A549 (cell line): Measurements from ENCODE around the gene VAPB. TPM values are rescaled to one million over a fixed set of nuclear protein-coding genes. Genes with fewer than 3 reads are reported as not detected.

Experiments
- ATAC-seq, 2 experiments: fragments of 200-7000 bp in 1 of 2; fragments of >200 bp in 1 of 2; cut with Nextera tagmentation in 1 of 2; cut with Tn5 transposase in 1 of 2; 3 replicates each; pipeline versions ENCODE4 v1.8.0 to v1.9.1; 2018 to 2020; ENCODE audit warnings: mild to moderate bottlenecking in 1 of 2, moderate library complexity in 1 of 2
- CTCF ChIA-PET: fragments of 300-600 bp; sonication (Branson Sonifier 250); formaldehyde crosslinking; extraction: SDS; loops from one replicate; lab custom pipeline; 2021; ENCODE audit warnings: antibody characterized with exemption, inconsistent platforms; lab: Yijun Ruan, JAX
- POLR2A ChIA-PET: fragments of 350-600 bp; formaldehyde crosslinking; extraction: SDS; loops from one replicate; lab custom pipeline; 2021; ENCODE audit warnings: antibody characterized with exemption, inconsistent platforms; lab: Yijun Ruan, JAX
- DNase-seq, 2 experiments: peaks; one replicate each; pipeline versions ENCODE4 v3.0.0 to v3.0.0-alpha.2; 2011 to 2016; ENCODE audit warnings: low read depth in 1 of 2, low spot score in 1 of 2
- FAIRE-seq: peaks from 2 replicates; lab custom pipeline; 2011; peaks lifted over from hg19 to GRCh38; lab: Jason Lieb, UNC
- H3K27ac ChIP-seq, 2 experiments: fragments of >200 bp; sonication (Bioruptor Twin); formaldehyde crosslinking; 3 replicates each; pipeline ENCODE4 v1.5.1; 2016 to 2017
- H3K4me1 ChIP-seq: fragments of >200 bp; sonication (Bioruptor Twin); formaldehyde crosslinking; 3 replicates; pipeline ENCODE4 v1.6.1; 2016
- H3K4me2 ChIP-seq: fragments of >200 bp; sonication (Bioruptor Twin); formaldehyde crosslinking; 3 replicates; pipeline ENCODE4 v1.6.1; 2016
- H3K4me3 ChIP-seq: fragments of >200 bp; sonication (Bioruptor Twin); formaldehyde crosslinking; 3 replicates; pipeline ENCODE4 v1.5.1; 2016
- H3K9me3 ChIP-seq: fragments of >200 bp; sonication (Bioruptor Twin); formaldehyde crosslinking; 3 replicates; pipeline ENCODE4 v1.6.1; 2016
- CBX2 ChIP-seq: fragments of 200-600 bp; sonication (generic); IDR thresholded peaks from 2 replicates; pipeline ENCODE4 v1.6.1; 2016; ENCODE audit warnings: low read depth, mild to moderate bottlenecking, borderline replicate concordance
- CHD4 ChIP-seq: fragments of 200-600 bp; sonication (generic); IDR thresholded peaks from 2 replicates; pipeline ENCODE4 v1.6.1; 2016; ENCODE audit warnings: antibody characterized with exemption, mild to moderate bottlenecking, borderline replicate concordance
- HEYL ChIP-seq: fragments of 250-450 bp; sonication (Bioruptor Pico); IDR thresholded peaks from 2 replicates; pipeline ENCODE4 v1.8.0; 2021; ENCODE audit warnings: mild to moderate bottlenecking, moderate library complexity
- JUN ChIP-seq, 2 experiments: fragments of >200 bp; sonication (Bioruptor Twin); formaldehyde crosslinking; IDR thresholded peaks; 2 replicates in 1 of 2; 3 replicates in 1 of 2; pipeline ENCODE4 v1.6.1; 2016 to 2017
- KDM1A ChIP-seq: fragments of 200-600 bp; sonication (generic); IDR thresholded peaks from 2 replicates; pipeline ENCODE4 v1.6.1; 2016; ENCODE audit warnings: low read depth, mild to moderate bottlenecking
- KDM5A ChIP-seq: fragments of 200-600 bp; sonication (generic); IDR thresholded peaks from 2 replicates; pipeline ENCODE4 v1.6.1; 2016; ENCODE audit warnings: antibody characterized with exemption, mild to moderate bottlenecking
- NR3C1 ChIP-seq: fragments of >200 bp; sonication (Bioruptor Twin); formaldehyde crosslinking; IDR thresholded peaks from 3 replicates; pipeline ENCODE4 v1.6.1; 2017
- POLR2A ChIP-seq: IDR thresholded peaks from 2 replicates; pipeline ENCODE4 v1.6.1; 2012; ENCODE audit warnings: mild to moderate bottlenecking, low read length
- RCOR1 ChIP-seq: fragments of 150-350 bp; IDR thresholded peaks from 2 replicates; pipeline ENCODE4 v1.6.1; 2014; ENCODE audit warnings: antibody characterized with exemption, low read length, low read depth
- SREBF2 ChIP-seq: fragments of 450-650 bp; IDR thresholded peaks from 2 replicates; pipeline ENCODE4 v1.6.1; 2014; ENCODE audit warnings: mild to moderate bottlenecking, moderate library complexity
- TFCP2L1 ChIP-seq: fragments of 250-450 bp; sonication (Bioruptor Pico); IDR thresholded peaks from 2 replicates; pipeline ENCODE4 v1.5.0; 2021; ENCODE audit warnings: mild to moderate bottlenecking
- ZNF302 ChIP-seq: fragments of 250-450 bp; sonication (Bioruptor Pico); IDR thresholded peaks from 2 replicates; pipeline ENCODE4 v1.9.0; 2021; ENCODE audit warnings: inconsistent platforms, mild to moderate bottlenecking, moderate library complexity
- ZSCAN20 ChIP-seq: fragments of 250-450 bp; sonication (Bioruptor Pico); IDR thresholded peaks from 2 replicates; pipeline ENCODE4 v1.8.0; 2022; ENCODE audit warnings: mild to moderate bottlenecking, moderate library complexity
- WGBS: methylation state at CpG from one replicate; pipeline ENCODE4 v1.1.6; 2017; ENCODE audit errors: missing lambda C conversion rate; 5-methylcytosine and 5-hydroxymethylcytosine counted together
- polyA plus RNA-seq, 4 experiments: library from polyadenylated mRNA; depleted of rRNA in 3 of 4; stranded (reverse); fragments of >200 nt; fragmentation: RNase III in 1 of 4; extraction: RNeasy Plus Mini Kit Qiagen cat#74134 plus additional on column Dnase treatment in 1 of 4; gene quantifications; 2 replicates in 3 of 4; 3 replicates in 1 of 4; pipeline ENCODE4 v1.2.3, GENCODE V29; 2011 to 2017
- TF ChIP-seq, protein P1 (sequence below): fragments of 450-650 bp; IDR thresholded peaks from 2 replicates; pipeline ENCODE4 v1.6.1; 2014; ENCODE audit warnings: antibody characterized with exemption
- TF ChIP-seq, protein P2 (sequence below): fragments of 250-450 bp; sonication (Bioruptor Pico); IDR thresholded peaks from 2 replicates; pipeline ENCODE4 v1.5.0; 2021; ENCODE audit warnings: mild to moderate bottlenecking, moderate library complexity, borderline replicate concordance
- TF ChIP-seq, protein P3 (sequence below): IDR thresholded peaks from 2 replicates; pipeline ENCODE4 v1.6.1; 2012
- TF ChIP-seq, protein P4 (sequence below): IDR thresholded peaks from 2 replicates; pipeline ENCODE4 v1.6.1; 2012

Gene VAPB
- polyA plus RNA-seq, 2 of the 4 experiments (the other 2 are of a cell fraction): 43.8 to 44.0 TPM

DNA sequence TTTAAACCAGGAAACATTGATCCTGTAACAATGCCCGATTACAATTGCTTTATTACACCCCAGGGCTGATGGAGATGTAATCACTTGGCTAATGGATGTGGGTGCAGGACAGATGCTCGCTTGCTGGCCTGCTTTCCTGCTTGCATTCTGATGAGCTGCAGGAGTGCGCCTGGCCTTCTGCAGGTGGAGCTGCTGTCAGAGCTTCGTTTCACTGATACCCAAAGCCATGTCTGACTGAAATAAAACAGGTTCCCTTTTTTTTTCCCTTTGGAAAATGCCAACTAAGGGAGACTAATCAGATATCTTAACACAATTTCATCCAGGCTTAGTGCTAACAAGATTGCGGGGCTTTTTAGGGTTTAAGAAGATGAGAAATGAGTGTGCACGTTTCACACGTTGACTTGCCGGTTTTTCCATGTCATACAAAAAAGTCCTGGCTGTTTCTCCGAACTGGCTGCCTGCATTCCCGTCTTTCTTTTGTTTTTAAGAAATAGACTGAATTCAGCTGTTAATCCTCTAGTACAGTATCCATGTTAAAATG, 60.7 kb downstream of the VAPB start:
- 92% methylated on average over 10 of the region's 10 CpGs for WGBS
- no peak overlapping the region for H3K27ac ChIP-seq
- TF ChIP-seq TFCP2L1 (CRISPR knock-in tag) (no peak), ZNF302 (no peak), KDM5A (no peak), KDM1A (no peak), SREBF2 (no peak)
- TF ChIP-seq, protein P1, sequence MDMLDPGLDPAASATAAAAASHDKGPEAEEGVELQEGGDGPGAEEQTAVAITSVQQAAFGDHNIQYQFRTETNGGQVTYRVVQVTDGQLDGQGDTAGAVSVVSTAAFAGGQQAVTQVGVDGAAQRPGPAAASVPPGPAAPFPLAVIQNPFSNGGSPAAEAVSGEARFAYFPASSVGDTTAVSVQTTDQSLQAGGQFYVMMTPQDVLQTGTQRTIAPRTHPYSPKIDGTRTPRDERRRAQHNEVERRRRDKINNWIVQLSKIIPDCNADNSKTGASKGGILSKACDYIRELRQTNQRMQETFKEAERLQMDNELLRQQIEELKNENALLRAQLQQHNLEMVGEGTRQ: no peak
- TF ChIP-seq, protein P2, sequence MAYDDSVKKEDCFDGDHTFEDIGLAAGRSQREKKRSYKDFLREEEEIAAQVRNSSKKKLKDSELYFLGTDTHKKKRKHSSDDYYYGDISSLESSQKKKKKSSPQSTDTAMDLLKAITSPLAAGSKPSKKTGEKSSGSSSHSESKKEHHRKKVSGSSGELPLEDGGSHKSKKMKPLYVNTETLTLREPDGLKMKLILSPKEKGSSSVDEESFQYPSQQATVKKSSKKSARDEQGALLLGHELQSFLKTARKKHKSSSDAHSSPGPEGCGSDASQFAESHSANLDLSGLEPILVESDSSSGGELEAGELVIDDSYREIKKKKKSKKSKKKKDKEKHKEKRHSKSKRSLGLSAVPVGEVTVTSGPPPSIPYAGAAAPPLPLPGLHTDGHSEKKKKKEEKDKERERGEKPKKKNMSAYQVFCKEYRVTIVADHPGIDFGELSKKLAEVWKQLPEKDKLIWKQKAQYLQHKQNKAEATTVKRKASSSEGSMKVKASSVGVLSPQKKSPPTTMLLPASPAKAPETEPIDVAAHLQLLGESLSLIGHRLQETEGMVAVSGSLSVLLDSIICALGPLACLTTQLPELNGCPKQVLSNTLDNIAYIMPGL (CRISPR knock-in tag): no peak
- no peak for FAIRE-seq
- H3K9me3 ChIP-seq: peaks cover 8% of the 10 kb centered on the region; the same call in 2 of the 3 replicates
- no peak overlapping the region for H3K4me2 ChIP-seq
- ATAC-seq: no peak
- ChIA-PET CTCF (interaction anchor here (0.7 to 4.5 kb wide), 3 partner anchors 9 to 203 kb away, joined by 3 to 33 read pairs (median 3); no protein-coding TSS in a partner anchor), POLR2A (no interaction called here)
- no peaks in the 10 kb centered on the region for H3K4me1 ChIP-seq
- no peak overlapping the region for H3K4me3 ChIP-seq
- DNase-seq: no peak

DNA sequence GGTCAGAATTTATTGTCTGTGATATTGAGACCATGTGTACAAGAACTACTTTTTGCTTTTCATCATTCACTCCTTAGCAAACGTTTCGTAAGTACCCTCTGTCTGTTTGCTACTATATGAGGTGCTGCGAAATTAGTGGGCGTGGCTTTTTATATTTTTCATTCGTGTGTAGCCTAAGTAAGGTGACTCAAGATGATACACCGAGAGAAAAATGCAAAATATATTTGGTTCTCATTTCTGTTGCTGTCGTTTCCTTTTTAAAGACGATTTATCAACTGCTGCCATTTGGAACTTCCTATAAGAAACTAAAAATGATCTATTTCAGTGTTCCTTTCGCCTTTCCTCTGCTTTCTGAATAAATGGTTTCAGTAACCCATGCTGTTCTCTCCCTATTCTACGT, 61.2 kb downstream of the VAPB start:
- no peak for ATAC-seq
- H3K4me1 ChIP-seq: no peaks in the 10 kb centered on the region
- TF ChIP-seq, protein P3, sequence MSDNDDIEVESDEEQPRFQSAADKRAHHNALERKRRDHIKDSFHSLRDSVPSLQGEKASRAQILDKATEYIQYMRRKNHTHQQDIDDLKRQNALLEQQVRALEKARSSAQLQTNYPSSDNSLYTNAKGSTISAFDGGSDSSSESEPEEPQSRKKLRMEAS: no peak
- TF ChIP-seq CBX2: no peak
- TF ChIP-seq NR3C1: no peak
- TF ChIP-seq ZSCAN20: no peak
- TF ChIP-seq JUN (IDR thresholded peaks at IDR 0.05): no peak
- TF ChIP-seq HEYL: no peak
- TF ChIP-seq, protein P4, sequence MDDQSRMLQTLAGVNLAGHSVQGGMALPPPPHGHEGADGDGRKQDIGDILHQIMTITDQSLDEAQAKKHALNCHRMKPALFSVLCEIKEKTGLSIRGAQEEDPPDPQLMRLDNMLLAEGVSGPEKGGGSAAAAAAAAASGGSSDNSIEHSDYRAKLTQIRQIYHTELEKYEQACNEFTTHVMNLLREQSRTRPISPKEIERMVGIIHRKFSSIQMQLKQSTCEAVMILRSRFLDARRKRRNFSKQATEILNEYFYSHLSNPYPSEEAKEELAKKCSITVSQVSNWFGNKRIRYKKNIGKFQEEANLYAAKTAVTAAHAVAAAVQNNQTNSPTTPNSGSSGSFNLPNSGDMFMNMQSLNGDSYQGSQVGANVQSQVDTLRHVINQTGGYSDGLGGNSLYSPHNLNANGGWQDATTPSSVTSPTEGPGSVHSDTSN: no peak
- TF ChIP-seq, protein P2 (CRISPR knock-in tag): no peak
- no peak for TF ChIP-seq RCOR1
- TF ChIP-seq SREBF2: no peak
- H3K9me3 ChIP-seq: peaks cover 12% of the 10 kb centered on the region; the same call in 2 of the 3 replicates
- no peak for DNase-seq
- no peak overlapping the region for H3K27ac ChIP-seq
- H3K4me3 ChIP-seq: no peak overlapping the region
- ChIA-PET CTCF (interaction anchor here (0.7 to 4.5 kb wide), 2 partner anchors 8 to 204 kb away, joined by 3 to 33 read pairs; no protein-coding TSS in a partner anchor), POLR2A (no interaction called here)
- FAIRE-seq: no peak
- H3K4me2 ChIP-seq: no peak overlapping the region
- WGBS: 86% methylated on average over 10 of the region's 10 CpGs

DNA sequence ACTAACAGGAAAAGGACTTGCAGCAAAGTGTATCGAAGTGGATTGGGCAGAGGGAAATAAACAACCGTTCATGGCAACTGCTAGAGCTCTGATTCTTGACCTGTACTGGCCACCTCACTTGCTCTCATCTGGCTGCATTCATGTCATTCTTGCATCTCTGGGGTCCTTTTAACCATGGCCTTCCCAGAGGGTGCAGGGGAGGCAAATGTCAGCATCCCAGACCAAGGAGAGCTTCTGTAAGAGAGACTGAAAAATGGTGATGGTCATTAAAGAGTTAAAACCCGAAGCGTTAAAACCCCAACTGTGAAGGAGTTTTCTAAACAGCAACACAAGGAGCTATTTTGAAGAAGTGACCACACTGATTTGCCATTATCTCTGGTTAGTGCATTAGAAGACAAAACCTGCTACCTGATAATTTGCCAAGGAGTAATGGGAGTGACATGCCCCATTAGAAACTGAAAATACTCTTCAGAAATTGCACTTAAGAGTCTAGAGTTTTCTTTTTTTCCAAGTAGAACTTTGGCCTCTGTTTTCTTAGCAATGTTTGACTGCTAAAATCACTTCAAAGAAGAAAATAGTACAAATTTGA, 63.7 kb downstream of the VAPB start:
- ATAC-seq: no peak
- H3K4me1 ChIP-seq: no peaks in the 10 kb centered on the region
- CTCF ChIA-PET: no interaction called here
- no peak for DNase-seq
- POLR2A ChIA-PET: no interaction called here
- H3K27ac ChIP-seq: no peak overlapping the region
- H3K4me3 ChIP-seq: no peak overlapping the region
- peaks cover 12% of the 10 kb centered on the region; the same call in 2 of the 3 replicates for H3K9me3 ChIP-seq
- FAIRE-seq: no peak
- no peak overlapping the region for H3K4me2 ChIP-seq
- 94% methylated on average over 4 of the region's 4 CpGs for WGBS
- TF ChIP-seq KDM5A (no peak), POLR2A (no peak), CHD4 (no peak)
